Esophagus muscularis mucosa (tissue), 3 donors: Measurements from ENCODE around the gene FDXR.

Experiments
- CTCF ChIP-seq, 3 experiments: fragments of 200-600 bp in 2 of 3; fragments of 450-650 bp in 1 of 3; sonication (generic) in 2 of 3; IDR thresholded peaks; one replicate each; pipeline ENCODE4 v1.5.1; 2017 to 2019; ENCODE audit warnings: antibody characterized with exemption in 3 of 3, mild to moderate bottlenecking in 2 of 3, moderate library complexity in 1 of 3
- POLR2AphosphoS5 ChIP-seq, 2 donors: sonication (generic); formaldehyde crosslinking; IDR thresholded peaks; one replicate each; pipeline ENCODE4 v1.6.1; 2017; ENCODE audit warnings: antibody characterized with exemption in 2 of 2

GRCh38 chr17:74892013-74892841, 19.4 kb upstream of the FDXR start:
- no peak for TF ChIP-seq POLR2AphosphoS5 (IDR thresholded peaks at IDR 0.05)
- no peak for TF ChIP-seq CTCF (IDR thresholded peaks at IDR 0.05)
